ENCODE data around the gene GINS1.

The GINS1 gene

DNA sequence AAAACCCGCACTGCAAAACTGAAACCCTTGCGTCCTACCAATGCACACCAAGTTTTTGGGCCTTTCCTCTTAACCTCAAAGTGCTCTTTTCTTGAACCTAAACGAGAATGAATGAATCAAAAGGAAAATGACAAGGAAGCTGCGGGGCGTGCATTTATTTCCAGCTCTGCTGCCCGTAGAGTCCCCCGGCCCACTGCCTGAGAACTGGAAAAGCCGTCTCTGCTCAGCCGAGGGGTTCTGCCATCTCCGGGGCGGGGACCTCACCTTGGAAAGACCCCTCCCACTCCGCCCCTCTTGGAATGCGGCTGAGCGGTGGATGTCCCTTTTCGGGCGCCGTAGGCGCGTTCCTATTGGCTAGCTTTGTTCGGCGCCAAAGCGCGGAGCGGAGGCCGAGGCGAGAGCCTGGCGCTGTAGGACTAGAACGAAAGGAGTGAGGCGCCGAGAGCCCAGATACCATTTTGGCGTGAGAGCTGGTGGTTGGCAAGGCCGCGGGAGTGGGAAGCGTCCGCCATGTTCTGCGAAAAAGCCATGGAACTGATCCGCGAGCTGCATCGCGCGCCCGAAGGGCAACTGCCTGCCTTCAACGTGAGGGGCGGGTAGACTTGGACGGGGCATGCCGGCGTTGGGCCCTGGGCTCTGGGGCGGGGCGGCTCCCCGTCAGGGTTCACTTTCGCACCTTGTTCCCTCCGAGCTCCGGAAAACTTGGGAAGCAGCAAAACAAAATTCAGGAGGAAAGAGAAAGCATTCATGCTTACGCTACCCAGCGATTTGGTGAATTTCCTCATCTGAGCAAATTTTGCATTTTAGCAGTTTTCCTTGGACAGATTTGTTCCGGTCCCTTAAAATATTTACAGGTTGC is at the start of gene GINS1:
Gene GINS1 (plus strand): TSS at position 363 of the 859 bp plus-strand sequence. CDS start 148 bp downstream, at position 511.
- no peak for FAIRE-seq

DNA sequence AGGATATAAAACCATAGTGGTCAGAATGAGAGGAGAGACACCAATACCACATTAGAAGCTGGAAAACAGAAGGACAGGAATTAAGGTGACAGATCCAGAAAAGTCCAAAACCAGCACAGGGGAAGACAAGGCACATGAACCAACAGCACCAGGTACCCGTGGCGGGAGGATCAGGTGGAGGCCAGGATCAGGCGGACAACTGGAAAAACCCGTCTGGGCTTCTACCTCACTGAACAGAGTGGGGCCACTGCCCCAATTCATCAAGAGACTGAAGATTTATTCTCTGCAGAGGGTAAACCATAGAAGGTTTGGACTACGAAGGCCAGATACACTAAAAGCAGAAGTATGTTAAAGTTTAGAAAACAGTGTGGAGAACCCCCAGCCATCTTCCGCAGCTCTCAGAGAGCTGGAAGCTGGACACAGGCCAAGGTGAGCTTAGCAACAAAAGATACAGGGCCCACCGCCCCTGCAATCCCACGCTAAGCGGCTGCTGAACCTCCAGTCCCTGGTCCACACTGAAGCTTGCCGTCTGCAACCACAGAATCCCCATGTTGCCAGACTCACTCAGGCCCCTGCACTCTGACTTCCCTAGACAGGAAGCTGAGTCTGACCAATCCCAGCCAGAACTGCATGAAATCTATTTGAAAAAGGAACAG is 46.7 kb upstream of the GINS1 start:
- DNase-seq (ENCODE audit: insufficient read length, low spot score) (peak; percentile 37), FAIRE-seq (no peak)

More for the DNA sequence above, at the start of gene GINS1:
- peak; percentile 95 for DNase-seq (ENCODE audit: insufficient read length, low spot score)

DNA sequence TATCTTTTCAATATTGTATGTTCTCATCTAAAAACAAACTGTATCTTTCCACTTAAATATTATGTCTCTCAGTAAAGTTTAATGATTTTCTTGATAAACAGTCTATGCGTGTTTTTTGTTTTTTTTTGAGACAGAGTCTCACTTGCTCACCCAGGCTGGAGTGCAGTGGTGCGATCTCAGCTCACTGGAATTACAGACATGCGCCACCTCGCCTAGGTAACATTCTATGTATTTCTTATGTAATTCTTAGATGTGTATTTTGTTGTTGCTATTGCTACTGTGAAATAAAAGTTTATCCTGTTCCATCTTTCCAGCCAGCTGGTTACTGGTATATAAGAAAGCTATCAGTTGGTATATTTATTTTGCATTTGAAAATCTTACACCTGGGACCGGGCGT is 46.2 kb upstream of the GINS1 start:
- FAIRE-seq (no peak), DNase-seq (ENCODE audit: insufficient read length, low spot score) (no peak)

DNA sequence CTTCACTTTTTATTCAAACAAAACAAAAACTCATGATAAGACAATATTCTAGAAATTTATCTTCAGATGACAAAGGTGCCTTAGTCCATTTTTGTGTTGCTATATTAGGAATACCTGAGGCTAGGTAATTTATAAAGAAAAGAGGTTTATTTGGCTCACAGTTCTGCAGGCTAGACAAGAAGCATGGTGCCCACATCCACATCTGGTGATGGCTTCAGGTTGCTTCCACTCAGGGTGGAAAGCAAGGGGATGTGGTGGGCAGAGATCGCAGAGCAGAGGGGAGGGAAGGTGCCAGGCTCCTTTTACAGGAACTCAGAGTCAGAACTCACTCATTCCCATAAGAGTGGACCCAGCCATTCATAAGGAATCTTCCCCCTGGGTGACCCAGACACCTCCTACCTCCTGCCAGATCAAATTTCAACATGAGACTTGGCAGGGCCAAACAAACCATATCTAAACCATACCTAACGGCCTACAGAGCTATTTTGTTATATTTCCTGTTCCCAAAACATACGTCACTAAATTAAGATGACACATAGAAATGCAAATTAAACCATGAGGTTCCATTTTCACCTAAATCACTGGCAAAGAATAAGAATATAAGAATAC is 43.2 kb upstream of the GINS1 start:
- FAIRE-seq, result no peak

DNA sequence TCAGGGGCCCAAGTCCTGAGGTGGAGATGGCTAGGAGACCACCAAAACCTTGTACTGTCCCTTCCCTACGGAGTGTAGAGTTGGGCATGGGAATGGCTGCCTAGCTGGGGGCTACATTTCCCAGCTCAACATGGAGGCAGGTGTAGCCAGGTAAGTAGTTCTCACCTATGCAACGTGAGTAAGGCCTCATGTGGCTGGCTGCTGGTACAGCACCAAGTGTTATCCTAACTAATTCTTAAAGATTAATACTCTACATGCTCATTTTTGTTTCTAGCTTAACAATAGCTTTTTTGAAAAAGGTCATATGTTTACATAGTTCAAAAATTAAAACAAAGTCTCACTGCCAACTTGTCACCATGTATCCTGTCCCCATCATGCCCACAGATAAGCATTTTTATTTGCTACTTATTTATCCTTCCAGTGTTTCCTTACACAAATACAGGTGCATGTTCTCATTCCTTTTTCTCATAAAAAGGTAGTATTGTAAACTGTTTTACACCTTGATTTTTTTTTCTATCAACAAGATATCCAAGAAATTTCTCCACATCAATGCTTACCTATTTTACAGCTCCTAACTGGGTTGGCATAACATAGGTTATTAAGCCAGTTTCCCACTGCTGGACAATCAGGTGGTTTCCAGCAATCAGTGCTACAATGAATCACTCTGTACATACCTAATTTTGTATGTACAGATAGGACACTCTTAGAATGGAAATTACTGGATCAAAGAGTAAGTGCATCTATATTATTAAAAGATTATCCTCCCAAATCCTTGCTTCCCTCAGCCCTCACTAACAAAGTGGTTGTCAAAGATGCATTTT is 42.4 kb upstream of the GINS1 start:
- DNase-seq (ENCODE audit: insufficient read length, low spot score), result no peak
- FAIRE-seq, result no peak

More for the DNA sequence above, 43.2 kb upstream of the GINS1 start:
- no peak for DNase-seq (ENCODE audit: insufficient read length, low spot score)

DNA sequence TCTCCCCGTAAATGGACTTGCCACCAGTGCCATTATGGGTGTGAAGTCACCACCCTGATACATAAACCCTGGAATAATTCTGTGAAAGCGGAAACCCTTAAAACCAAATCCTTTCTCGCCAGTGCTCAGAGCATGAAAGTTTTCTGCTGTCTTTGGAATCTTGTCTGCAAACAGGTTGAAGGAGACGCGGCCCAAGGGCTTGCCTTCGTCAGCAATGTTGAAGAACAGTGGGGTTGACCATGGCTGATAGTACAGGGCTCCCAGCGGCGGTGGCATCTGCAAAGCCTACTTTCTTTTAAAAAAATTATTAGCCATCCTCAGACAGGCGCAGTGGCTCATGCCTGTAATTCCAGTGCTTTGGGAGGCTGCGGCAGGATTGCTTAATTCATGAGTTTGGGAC is 38.9 kb upstream of the GINS1 start:
- DNase-seq (ENCODE audit: insufficient read length, low spot score), result no peak
- no peak for FAIRE-seq

DNA sequence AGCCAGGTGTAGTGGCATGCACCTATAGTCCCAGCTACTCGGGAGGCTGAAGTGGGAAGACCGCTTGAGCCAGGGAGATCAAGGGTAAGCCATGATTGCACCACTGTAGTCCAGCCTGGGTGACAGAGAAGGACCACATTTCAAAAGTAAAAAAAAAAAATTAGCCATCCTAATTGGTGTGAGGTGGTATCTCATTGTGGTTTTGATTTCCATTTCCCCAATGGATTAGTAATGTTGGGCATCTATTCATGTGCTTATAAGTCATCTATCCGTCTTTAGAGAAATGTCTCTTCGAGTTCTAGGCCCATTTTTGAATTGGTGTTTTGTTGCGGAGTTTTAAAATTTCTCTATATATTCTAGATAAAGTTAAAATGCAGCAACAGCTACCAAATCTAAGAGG is 38.5 kb upstream of the GINS1 start:
- no peak for DNase-seq (ENCODE audit: insufficient read length, low spot score)
- FAIRE-seq, result no peak

DNA sequence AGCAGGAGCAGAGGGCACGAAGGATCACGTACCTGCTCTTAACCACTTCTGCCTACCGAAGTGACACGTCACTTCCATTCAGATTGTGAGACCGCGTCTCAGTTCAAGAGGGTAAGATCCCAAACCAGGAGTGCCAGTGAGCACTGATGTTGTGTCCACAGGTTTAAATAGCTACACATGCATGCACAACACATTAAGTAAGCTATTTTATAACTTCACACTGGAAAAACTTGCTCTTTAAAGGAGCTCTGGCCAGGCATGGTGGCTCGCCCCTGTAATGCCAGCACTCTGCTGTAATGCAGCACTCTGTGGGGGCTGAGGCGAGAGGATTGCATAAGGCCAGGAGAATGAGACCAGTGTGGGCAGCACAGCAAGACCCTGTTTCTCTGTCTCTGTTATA is 37.9 kb upstream of the GINS1 start:
- DNase-seq (ENCODE audit: insufficient read length, low spot score) (no peak), FAIRE-seq (no peak)

DNA sequence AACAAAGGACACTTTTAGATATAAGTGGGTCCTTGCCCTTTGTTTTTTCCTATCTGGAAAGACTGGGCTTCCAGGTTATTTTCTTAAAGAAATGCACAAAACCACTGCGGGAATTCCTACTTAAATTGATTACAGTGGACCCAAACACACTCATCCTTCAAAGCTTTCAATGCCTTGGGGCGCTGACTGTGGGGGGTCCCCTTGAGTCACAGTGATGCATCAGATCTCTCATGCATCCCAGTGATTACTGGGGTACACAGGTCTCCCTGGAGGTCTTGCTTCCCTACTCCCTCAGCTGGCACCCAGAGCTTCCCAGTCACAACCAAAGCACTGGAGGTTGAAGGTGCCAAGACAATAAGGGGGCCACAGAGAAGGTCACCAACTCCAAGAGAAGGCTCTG is 37.5 kb upstream of the GINS1 start:
- DNase-seq (ENCODE audit: insufficient read length, low spot score) (no peak), FAIRE-seq (no peak)

DNA sequence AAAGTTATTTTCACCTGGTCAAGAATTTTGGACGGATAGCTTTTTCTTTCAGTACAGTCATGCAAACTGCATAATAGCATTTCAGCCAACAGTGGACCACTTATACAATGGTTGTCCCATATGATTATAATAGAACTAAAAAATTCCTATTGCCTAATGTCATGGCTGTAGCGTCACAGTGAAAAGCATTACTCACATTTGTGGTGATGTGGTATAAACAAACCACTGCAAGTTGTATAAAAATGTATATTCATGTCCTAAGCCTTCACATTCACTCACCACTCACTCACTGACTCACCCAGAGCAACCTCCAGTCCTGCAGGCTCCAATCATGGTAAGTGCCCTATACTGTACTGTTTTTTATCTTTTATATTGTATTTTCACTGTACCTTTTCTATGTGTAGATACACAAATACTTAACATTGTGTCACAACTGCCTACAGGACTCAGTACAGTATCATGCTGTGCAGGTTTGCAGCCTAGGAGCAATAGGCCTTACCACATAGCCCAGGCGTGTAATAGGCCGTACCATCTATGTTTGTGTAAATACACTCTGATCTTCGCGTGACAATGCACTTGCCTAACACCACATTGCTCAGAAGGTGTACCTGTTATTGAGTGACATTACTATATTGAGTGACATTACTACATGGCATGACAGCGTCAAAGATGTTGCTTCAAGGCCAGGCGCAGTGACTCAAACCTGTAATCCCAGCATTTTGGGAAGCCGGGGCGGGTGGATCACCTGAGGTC is 34.7 kb upstream of the GINS1 start:
- peak; percentile 31 for DNase-seq (ENCODE audit: insufficient read length, low spot score)

DNA sequence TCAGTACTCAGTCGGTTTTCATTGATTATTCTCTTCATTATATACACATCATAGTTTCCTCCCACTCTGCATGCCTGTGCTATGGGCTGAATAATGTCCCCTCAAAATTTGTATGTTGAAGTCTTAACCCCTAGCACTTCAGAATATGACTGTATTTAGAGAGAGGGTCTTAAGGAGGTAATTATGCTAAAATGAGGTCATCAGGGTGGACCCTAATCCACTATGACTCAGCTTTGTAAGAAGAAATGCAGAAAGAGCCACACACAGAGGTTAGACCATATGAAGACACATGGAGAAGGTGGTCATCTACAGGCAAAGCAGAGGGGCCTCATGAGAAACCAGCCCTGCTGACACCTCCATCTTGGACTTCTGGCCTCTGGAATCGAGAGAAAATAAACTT is 32.6 kb upstream of the GINS1 start:
- FAIRE-seq (no peak), DNase-seq (ENCODE audit: insufficient read length, low spot score) (no peak)

More for the DNA sequence above, 34.7 kb upstream of the GINS1 start:
- peak; percentile 36 for FAIRE-seq

DNA sequence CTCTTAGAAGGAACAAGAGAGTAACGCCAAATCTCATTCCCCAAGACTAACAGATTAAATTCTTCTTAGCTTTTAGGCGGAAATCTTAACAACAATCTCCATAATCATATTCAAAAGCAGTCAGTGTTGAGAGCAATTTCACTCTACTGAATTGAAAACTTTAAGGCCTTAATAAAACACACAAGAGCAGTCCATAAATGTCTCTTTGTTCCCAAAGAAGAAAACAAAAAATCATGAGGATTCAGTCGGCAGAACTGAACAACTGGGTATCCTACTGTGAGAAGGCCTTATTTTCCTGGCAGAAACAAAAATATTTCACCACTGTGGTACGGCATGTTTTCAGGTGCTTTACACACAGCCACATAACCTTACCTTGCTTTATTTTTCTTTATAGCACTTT is 31.2 kb upstream of the GINS1 start:
- DNase-seq (ENCODE audit: insufficient read length, low spot score) (no peak), FAIRE-seq (no peak)

DNA sequence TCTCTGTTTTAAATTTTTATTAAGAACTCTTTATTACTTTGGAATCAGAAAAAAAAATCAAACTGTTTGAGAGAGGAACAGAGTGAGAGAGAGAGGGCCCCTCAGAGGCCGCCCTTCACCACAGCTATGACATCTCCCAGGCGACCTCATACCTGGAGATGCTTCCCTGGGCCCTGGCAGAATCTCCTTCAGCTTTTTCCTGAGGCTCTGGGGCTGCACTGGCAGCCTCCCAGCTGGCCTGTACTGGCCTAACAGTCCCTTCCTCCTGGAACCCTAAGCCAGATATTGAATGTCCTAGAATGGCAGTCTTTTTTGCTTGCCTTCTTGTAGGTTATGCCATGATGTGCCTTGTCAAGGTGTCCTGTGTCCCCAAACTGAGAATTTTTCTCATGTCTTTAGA is 30.6 kb upstream of the GINS1 start:
- DNase-seq (ENCODE audit: insufficient read length, low spot score), result no peak
- FAIRE-seq, result no peak

DNA sequence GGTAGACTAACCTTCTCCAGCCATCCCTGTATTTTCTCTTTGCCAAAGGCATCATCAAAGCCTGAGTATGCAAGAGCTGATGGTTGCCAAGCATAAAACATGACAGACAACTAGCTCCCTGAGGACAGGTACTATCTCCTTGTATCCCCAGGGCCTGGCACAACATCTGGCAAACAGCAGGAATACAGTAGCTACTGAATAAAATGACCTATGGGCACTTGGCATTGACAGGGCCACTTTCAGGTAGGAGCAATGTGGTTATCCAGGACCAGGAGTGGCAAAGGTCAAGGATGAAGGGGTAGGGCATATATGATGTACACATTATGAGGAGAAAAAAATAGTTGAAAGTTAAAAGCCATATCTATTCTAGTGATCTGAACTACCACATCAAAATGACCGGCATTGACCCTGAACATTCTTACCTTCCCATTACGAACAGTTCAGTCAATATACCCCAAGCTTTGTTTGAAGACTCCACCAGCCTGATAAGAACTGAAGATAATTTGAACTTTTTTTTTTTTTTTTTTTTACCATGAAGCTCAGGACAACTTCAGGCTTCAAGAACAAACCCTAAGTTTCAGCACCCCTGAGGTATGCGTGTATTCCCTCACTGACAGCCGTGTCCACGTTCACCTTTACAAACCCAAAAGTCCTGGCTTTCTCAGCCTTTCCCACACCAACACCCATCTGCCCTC is 29.1 kb upstream of the GINS1 start:
- no peak for DNase-seq (ENCODE audit: insufficient read length, low spot score)
- no peak for FAIRE-seq

DNA sequence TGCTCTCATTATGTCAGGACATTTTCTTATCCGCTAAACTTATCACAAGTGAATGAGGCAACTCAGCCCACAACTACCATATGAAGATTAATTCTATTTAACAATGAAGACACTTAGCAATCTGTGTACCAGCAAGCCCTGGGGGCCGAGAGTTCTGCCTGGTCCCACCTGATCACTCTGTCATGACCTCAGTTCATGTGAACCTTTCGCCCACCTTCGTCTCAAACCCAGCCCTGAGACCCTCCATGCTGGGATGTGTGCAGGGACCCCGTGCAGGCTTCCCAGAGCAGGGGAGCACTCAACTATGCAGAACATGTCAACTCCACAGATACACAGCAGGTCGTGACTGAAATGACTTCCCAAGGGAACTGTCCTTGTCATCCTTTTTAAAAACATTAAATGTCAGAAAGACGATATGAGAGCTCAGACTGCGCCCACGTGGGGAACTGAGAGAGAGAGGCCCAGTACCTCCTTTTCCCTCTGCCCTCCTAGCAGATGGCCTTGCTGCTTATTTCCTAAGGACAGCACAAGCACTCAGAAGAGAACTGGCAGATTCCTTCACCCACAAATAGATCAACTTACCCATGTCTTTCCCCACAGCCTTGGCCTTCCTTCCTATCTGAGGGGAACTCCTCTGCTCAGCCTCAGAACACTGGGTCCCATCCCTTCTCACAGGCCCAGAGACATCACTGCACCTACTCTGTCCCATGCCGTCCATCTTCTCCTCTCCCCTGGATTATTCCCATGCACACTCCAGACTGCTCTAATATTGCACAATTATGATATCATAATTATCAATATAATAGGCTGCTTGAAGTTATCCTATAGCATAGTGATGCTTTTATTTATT is 28.4 kb upstream of the GINS1 start:
- no peak for FAIRE-seq

DNA sequence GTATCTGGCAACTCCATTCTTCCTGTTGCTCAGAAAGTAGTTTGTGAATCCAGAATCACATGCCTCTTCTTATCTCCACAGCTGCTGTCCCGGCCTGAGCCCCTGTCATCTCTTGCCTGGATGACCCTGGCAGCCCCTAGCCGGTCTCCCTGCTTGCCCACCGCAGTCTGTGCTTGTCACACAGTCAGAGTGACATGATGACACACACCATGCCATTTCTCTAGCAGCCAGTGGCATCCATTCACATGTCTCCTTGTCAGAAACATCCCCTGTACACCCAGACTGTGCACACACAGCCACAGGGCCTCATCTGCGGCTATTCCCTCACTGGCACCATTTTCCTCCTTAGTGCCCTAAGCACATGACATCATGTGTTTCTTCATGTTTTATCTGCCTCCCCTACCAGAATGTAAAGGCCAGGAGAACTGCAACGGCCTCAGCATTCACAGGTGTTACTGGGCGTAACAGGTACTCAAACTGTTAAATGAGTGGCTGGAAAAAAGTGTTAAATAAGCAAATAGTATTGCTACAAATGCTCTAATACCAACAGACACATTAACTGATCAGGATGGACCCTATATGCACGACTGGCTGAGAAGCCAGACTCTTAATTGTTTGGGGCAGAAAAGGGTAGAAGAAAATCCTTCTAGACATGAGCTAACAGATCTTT is 26.4 kb upstream of the GINS1 start:
- DNase-seq (ENCODE audit: insufficient read length, low spot score) (no peak), FAIRE-seq (no peak)

More for the DNA sequence above, 28.4 kb upstream of the GINS1 start:
- DNase-seq (ENCODE audit: insufficient read length, low spot score), result no peak

DNA sequence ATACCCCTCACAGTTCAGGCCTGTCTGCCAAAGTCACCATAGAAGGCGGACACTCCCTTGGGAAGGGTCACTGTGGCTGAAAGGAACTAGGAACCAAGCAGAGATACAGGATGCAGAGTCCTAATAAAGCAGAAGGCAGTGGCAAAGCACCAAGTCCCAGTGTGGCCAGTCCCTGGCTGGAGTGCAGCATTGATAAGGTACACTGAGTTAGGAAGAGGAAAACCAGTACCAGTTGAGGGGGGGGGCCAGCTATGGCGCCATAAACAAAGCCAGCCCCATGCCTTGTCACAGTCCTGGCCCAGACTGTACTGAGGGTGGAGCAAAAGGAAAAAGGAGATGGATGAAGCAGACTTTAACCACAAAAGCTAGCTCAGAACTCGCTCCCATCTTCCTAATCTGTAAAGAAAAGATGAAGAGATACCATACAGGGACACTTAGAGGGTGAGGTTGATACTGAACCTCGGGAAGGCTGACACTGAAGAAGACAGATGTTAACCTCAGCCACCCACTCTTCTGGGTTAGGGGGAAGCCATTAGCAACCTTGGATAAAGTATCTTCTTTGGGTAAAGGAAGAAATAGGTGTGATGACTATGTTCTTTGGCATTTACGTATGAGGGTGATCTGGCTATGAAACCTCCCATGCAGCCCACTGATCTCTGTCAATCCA is 24.6 kb upstream of the GINS1 start:
- FAIRE-seq (no peak), DNase-seq (ENCODE audit: insufficient read length, low spot score) (no peak)

Measured in HTR-8/SVneo (cell line).